IMR-90 (cell line): Measurements from ENCODE around the gene DSCAML1. TPM values are rescaled to one million over a fixed set of nuclear protein-coding genes. Genes with fewer than 3 reads are reported as not detected.

Experiments
- ATAC-seq: fragments of 200-7000 bp; cut with Tn5 transposase; 2 replicates; pipeline ENCODE4 v1.9.1; 2020; ENCODE audit warnings: low read depth, mild to moderate bottlenecking, moderate library complexity
- BruUV-seq: library from RNA; stranded (reverse); fragments of 400-500 nt; replicated peaks from 2 replicates; lab custom pipeline; 2021; lab: Mats Ljungman, UMichigan
- CTCF ChIA-PET: fragments of 300-600 bp; formaldehyde crosslinking; extraction: SDS; loops from one replicate; lab custom pipeline; 2021; ENCODE audit warnings: antibody characterized with exemption; lab: Yijun Ruan, JAX
- POLR2A ChIA-PET: fragments of 300-600 bp; sonication (Branson Sonifier 250); formaldehyde crosslinking; loops from one replicate; lab custom pipeline; 2022; ENCODE audit warnings: antibody characterized with exemption; ENCODE audit not compliant: unreplicated experiment; lab: Charles Lee
- DNase-seq: peaks from one replicate; pipeline ENCODE4 v3.0.0; 2013
- H2AFZ ChIP-seq: replicated peaks from 2 replicates; pipeline ENCODE3; 2013; ENCODE audit warnings: low read length, mild to moderate bottlenecking; ENCODE audit not compliant: poor library complexity
- H2AK5ac ChIP-seq: 2 replicates; pipeline ENCODE4 v1.6.1; 2013; ENCODE audit warnings: low read depth, low read length, inconsistent platforms
- H2AK9ac ChIP-seq: replicated peaks from 2 replicates; pipeline ENCODE3; 2013; ENCODE audit warnings: mild to moderate bottlenecking, low read depth, low read length, moderate library complexity; ENCODE audit not compliant: poor library complexity
- H2BK120ac ChIP-seq: 2 replicates; pipeline ENCODE4 v1.6.1; 2013; ENCODE audit warnings: low read depth, low read length, inconsistent platforms
- H2BK15ac ChIP-seq: 3 replicates; pipeline ENCODE4 v1.6.1; 2013; ENCODE audit warnings: low read depth, low read length, inconsistent platforms
- H2BK20ac ChIP-seq: 2 replicates; pipeline ENCODE4 v1.6.1; 2013; ENCODE audit warnings: low read depth, mild to moderate bottlenecking, inconsistent platforms, low read length, moderate library complexity
- H2BK5ac ChIP-seq: 2 replicates; pipeline ENCODE4 v1.6.1; 2013; ENCODE audit warnings: mild to moderate bottlenecking, low read depth, low read length, inconsistent platforms; ENCODE audit not compliant: poor library complexity, severe bottlenecking
- H3K14ac ChIP-seq: replicated peaks from 2 replicates; pipeline ENCODE4 v1.6.1; 2013; ENCODE audit warnings: low read depth, low read length, inconsistent platforms
- H3K18ac ChIP-seq: 2 replicates; pipeline ENCODE4 v1.6.1; 2013; ENCODE audit warnings: low read depth, low read length, control low read depth
- H3K23ac ChIP-seq: 2 replicates; pipeline ENCODE4 v1.6.1; 2013; ENCODE audit warnings: low read depth, low read length, inconsistent platforms
- H3K27ac ChIP-seq: 2 replicates; pipeline ENCODE4 v1.5.1; 2013; ENCODE audit warnings: mild to moderate bottlenecking, control low read depth, low read length; ENCODE audit not compliant: insufficient read depth
- H3K27me3 ChIP-seq: 2 replicates; pipeline ENCODE4 v1.6.1; 2013; ENCODE audit warnings: low read length; ENCODE audit not compliant: control insufficient read depth, insufficient read depth
- H3K36me3 ChIP-seq: 2 replicates; pipeline ENCODE4 v1.6.1; 2013; ENCODE audit warnings: low read length, mixed read lengths; ENCODE audit not compliant: control insufficient read depth, insufficient read depth
- H3K4ac ChIP-seq: 2 replicates; pipeline ENCODE4 v1.6.1; 2013; ENCODE audit warnings: low read depth, low read length, inconsistent platforms
- H3K4me1 ChIP-seq: 2 replicates; pipeline ENCODE4 v1.6.1; 2013; ENCODE audit warnings: low read length, mixed read lengths; ENCODE audit not compliant: control insufficient read depth, insufficient read depth
- H3K4me2 ChIP-seq: 2 replicates; pipeline ENCODE4 v1.6.1; 2013; ENCODE audit warnings: low read depth, mild to moderate bottlenecking, control low read depth, low read length, moderate library complexity
- H3K4me3 ChIP-seq: 2 replicates; pipeline ENCODE4 v1.5.1; 2013; ENCODE audit warnings: low read depth, mild to moderate bottlenecking, control low read depth, low read length, moderate library complexity; ENCODE audit not compliant: insufficient read depth
- H3K56ac ChIP-seq: 2 replicates; pipeline ENCODE4 v1.6.1; 2013; ENCODE audit warnings: low read length, inconsistent platforms; ENCODE audit not compliant: insufficient read depth; ENCODE audit errors: extremely low read depth
- H3K79me1 ChIP-seq, 2 experiments: 2 replicates each; pipeline ENCODE4 v1.6.1; 2013; ENCODE audit warnings: low read length in 2 of 2, inconsistent platforms in 1 of 2, low read depth in 1 of 2
- H3K9ac ChIP-seq: 2 replicates; pipeline ENCODE4 v1.6.1; 2013; ENCODE audit warnings: low read depth, low read length, control low read depth
- H3K9me1 ChIP-seq: 2 replicates; pipeline ENCODE4 v1.6.1; 2013; ENCODE audit warnings: low read length, inconsistent platforms; ENCODE audit not compliant: insufficient read depth
- H3K9me3 ChIP-seq: 2 replicates; pipeline ENCODE4 v1.6.1; 2013; ENCODE audit warnings: low read length; ENCODE audit not compliant: control insufficient read depth, insufficient read depth
- H4K20me1 ChIP-seq: 2 replicates; pipeline ENCODE4 v1.6.1; 2013; ENCODE audit warnings: low read length, inconsistent platforms; ENCODE audit not compliant: insufficient read depth
- H4K5ac ChIP-seq: 2 replicates; pipeline ENCODE4 v1.6.1; 2013; ENCODE audit warnings: mild to moderate bottlenecking, low read depth, low read length, control low read depth
- H4K8ac ChIP-seq, 2 experiments: 2 replicates each; pipeline ENCODE4 v1.6.1; 2013; ENCODE audit warnings: low read depth in 2 of 2, low read length in 2 of 2, control low read depth in 1 of 2, inconsistent platforms in 1 of 2
- H4K91ac ChIP-seq: 2 replicates; pipeline ENCODE4 v1.6.1; 2013; ENCODE audit warnings: low read depth, low read length, inconsistent platforms; ENCODE audit not compliant: insufficient read depth
- MAFK ChIP-seq: IDR thresholded peaks from 2 replicates; pipeline ENCODE4 v1.6.1; 2012; ENCODE audit warnings: low read depth, low read length, improper control_type of control experiment
- MXI1 ChIP-seq: IDR thresholded peaks from 2 replicates; pipeline ENCODE4 v1.6.1; 2012; ENCODE audit warnings: low read depth, mild to moderate bottlenecking, low read length, moderate library complexity, borderline replicate concordance
- WGBS, 2 experiments: methylation state at CpG; one replicate each; pipeline versions ENCODE4 v1.1.5 to v1.1.7; 2013; ENCODE audit warnings: missing lambda C conversion rate in 2 of 2; ENCODE audit not compliant: insufficient read length in 1 of 2; ENCODE audit errors: extremely low coverage in 2 of 2; 5-methylcytosine and 5-hydroxymethylcytosine counted together
- dilution Hi-C: fragments of 300-500 bp; cut with HindIII; formaldehyde crosslinking; loops from one replicate; pipeline ENCODE4 v1.14.3; 2018; ENCODE audit warnings: low sequenced_read_pairs; ENCODE audit not compliant: unreplicated experiment
- in situ Hi-C: fragments of 300-500 bp; cut with MboI; formaldehyde crosslinking; loops from 3 replicates; pipeline ENCODE4 v1.14.3; 2019; ENCODE audit warnings: low sequenced_read_pairs, inconsistent platforms, mixed read lengths
- intact Hi-C: fragments of 100-400 bp; cut with micrococcal nuclease; formaldehyde crosslinking; loops from 2 replicates; pipeline ENCODE4 v1.10.0; 2022
- polyA plus RNA-seq, 3 experiments: library from polyadenylated mRNA; depleted of rRNA; stranded (reverse); fragments of >200 nt; gene quantifications; 2 replicates each; pipeline ENCODE4 v1.2.3, GENCODE V29; 2012; ENCODE audit warnings: low replicate concordance in 1 of 3
- total RNA-seq: library from RNA; depleted of rRNA; stranded (reverse); fragments of >200 nt; gene quantifications from 2 replicates; pipeline ENCODE4 v1.2.3, GENCODE V29; 2012

DSCAML1 gene
- total and polyA plus RNA-seq, 2 of the 4 experiments (the other 2 are of a cell fraction), result not detected

- intact Hi-C loops, result no loop called here
- Histone ChIP-seq H4K20me1 (no peaks in the 10 kb centered on the region), H3K23ac (no peak overlapping the region), H3K14ac (no peak overlapping the region), H3K9me1 (no peaks in the 10 kb centered on the region), H3K4me1 (no peaks in the 10 kb centered on the region), H3K9ac (no peak overlapping the region), H4K91ac (no peak overlapping the region), H3K4me2 (no peak overlapping the region), H4K5ac (no peak overlapping the region), H4K8ac (no peak overlapping the region), H3K18ac (no peak overlapping the region), H3K36me3 (no peaks in the 10 kb centered on the region), H3K4me3 (no peak overlapping the region), H3K27ac (no peak overlapping the region), H2BK5ac (no peak overlapping the region), H2AFZ (no peak overlapping the region), H2AK5ac (no peak overlapping the region), H3K56ac (no peak overlapping the region), H3K9me3 (no peaks in the 10 kb centered on the region), H3K27me3 (peaks cover 25% of the 10 kb centered on the region), H2BK120ac (no peak overlapping the region), H2BK20ac (no peak overlapping the region), H2BK15ac (no peak overlapping the region), H3K4ac (no peak overlapping the region), H3K79me1 (no peaks in the 10 kb centered on the region), H2AK9ac (no peak overlapping the region)
- in situ Hi-C loops, result no loop called here
- 92% methylated on average over 2 of the region's 8 CpGs; no CpG with 5 or more reads in 1 of the 2 experiments for WGBS, 2 experiments
- dilution Hi-C loops, result no loop called here
- CTCF ChIA-PET, result interaction anchor here (0.8 to 2.1 kb wide), 2 partner anchors 17 to 111 kb away, joined by 3 to 6 read pairs; no protein-coding TSS in a partner anchor
- POLR2A ChIA-PET, result no interaction called here
- no TSS peak for BruUV-seq
- TF ChIP-seq MXI1 (no peak), MAFK (no peak)
- ATAC-seq (no peak), DNase-seq (no peak)
Measured at GRCh38 chr11:117835576-117835975, 38.6 kb upstream of the DSCAML1 start.
